GM21526 (cell line): Measurements from ENCODE around the gene AFF3.

ENCODE experiments used
- ATAC-seq: cut with Tn5 transposase; IDR thresholded peaks from one replicate; pipeline ENCODE4 v1.9.1; 2021; ENCODE audit warnings: moderate library complexity; ENCODE audit not compliant: unreplicated experiment, low FRiP score

AFF3 gene

GRCh38 chr2:99865818-99866676, 276.3 kb downstream of the AFF3 start:
- no peak for ATAC-seq

GRCh38 chr2:99864561-99865553, 277.5 kb downstream of the AFF3 start:
- ATAC-seq = no peak

- ATAC-seq = no peak
Observed at GRCh38 chr2:99863903-99864270, 278.5 kb downstream of the AFF3 start.

GRCh38 chr2:99863236-99863902, 279.0 kb downstream of the AFF3 start:
- ATAC-seq = no peak

GRCh38 chr2:99862566-99862965, 279.8 kb downstream of the AFF3 start:
- ATAC-seq = no peak

GRCh38 chr2:99861376-99861760, 281.0 kb downstream of the AFF3 start:
- no peak for ATAC-seq

GRCh38 chr2:99860720-99861375, 281.5 kb downstream of the AFF3 start:
- no peak for ATAC-seq

- ATAC-seq = no peak
Observed at GRCh38 chr2:99858951-99859596, 283.3 kb downstream of the AFF3 start.

- no peak for ATAC-seq
Observed at GRCh38 chr2:99857867-99858444, 284.4 kb downstream of the AFF3 start.

GRCh38 chr2:99857372-99857771, 285.0 kb downstream of the AFF3 start:
- ATAC-seq = no peak

GRCh38 chr2:99856119-99856518, 286.3 kb downstream of the AFF3 start:
- ATAC-seq = no peak

- ATAC-seq = no peak
Observed at GRCh38 chr2:99854236-99854852, 288.0 kb downstream of the AFF3 start.

- ATAC-seq = no peak
Observed at GRCh38 chr2:99852956-99853355, 289.4 kb downstream of the AFF3 start.

- ATAC-seq = no peak
Observed at GRCh38 chr2:99852376-99852934, 289.9 kb downstream of the AFF3 start.

GRCh38 chr2:99851811-99852210, 290.6 kb downstream of the AFF3 start:
- no peak for ATAC-seq

- ATAC-seq = no peak
Observed at GRCh38 chr2:99851089-99851488, 291.3 kb downstream of the AFF3 start.

- no peak for ATAC-seq
Observed at GRCh38 chr2:99850084-99850710, 292.2 kb downstream of the AFF3 start.

GRCh38 chr2:99846462-99847107, 295.8 kb downstream of the AFF3 start:
- ATAC-seq = no peak
